ENCODE measurements around the gene TYROBP.
"Not testable (repeated sequence)": the region's sequence is repeated elsewhere in the genome, so short reads cannot be mapped to it uniquely, and the experiment has no call there.

TYROBP gene

DNA sequence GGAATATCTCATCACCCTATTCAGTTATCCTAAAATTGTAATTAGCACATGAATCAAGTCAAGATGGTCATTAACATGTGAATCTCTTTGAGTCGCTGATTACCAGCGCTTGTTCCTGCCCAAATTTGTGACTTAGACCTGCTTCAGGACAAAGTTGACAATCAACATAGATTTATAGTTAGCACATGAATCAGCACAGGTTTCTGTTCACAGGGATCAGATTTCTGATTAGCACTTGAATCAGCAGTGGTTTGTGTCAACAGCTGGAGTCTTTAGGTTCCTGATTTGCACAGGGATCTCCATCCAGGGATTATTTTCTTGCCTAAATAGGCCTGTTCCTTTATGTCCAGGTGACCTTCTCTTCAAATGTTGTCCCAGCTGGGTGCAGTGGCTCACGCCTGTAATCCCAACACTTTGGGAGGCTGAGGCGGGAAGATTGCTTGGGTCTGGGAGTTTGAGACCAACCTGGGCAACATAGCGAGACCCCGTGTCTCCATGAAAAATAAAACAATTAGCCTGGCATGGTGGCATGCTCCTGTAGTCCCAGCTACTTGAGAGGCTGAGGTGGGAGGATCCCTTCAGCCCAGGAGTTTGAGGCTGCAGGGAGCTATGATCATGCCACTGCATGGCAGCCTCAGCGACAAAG lies 24.3 kb upstream of the TYROBP start:
- FAIRE-seq (no peak), DNase-seq (ENCODE audit: extremely low spot score, insufficient read length, low read depth) (no peak)

DNA sequence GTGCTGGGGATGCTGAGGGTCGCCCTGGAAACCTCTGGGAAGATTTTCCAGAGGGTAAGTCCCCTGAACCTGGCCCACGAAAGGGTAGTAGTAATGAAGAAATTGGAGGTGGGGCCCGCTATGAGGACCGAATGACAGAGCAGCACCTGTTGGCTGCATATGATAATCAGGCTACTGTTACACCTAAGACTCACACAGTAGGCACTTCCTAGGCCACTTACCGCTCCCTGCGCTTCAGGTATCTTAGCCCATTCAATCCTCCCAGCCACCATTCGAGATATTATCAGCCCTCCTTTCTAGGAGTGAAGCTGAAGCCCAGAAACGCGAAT lies 23.7 kb upstream of the TYROBP start:
- DNase-seq (ENCODE audit: extremely low spot score, insufficient read length, low read depth): no peak
- no peak for FAIRE-seq

DNA sequence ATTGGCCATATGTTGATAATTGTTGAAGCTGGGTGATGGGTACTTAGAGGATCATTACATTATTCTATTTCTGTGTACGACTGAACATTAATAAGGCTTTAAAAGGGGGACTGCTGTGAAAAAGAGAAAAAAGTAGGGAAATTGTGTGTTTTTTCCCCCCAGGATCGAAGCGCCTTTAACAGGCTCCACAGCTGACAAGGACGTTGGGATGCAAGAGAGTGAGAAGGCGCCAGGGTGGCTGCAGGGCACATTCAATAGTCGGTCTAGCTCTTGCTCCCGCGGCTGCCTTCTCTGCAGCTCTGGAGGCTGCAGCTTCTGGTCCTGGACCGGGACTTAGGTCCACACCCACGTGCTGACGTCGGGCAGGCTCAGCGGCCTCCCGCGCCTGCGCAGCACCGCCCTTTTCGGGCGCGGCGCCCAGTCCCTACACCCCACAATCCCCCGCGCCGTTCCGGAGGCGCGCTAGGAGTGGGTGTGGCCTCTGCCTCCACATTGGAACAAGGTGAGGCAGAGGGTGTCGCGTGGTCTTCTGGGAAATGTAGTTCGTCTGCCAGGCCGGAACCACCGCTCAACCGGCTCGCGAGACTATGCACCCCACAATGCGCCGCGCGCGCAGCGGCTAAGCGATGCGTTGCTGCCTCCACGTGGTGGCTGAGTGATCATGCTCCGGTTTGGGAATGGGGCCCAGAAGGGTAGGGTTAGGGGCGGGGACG lies 23.2 kb upstream of the TYROBP start:
- peak; percentile 100 for FAIRE-seq

DNA sequence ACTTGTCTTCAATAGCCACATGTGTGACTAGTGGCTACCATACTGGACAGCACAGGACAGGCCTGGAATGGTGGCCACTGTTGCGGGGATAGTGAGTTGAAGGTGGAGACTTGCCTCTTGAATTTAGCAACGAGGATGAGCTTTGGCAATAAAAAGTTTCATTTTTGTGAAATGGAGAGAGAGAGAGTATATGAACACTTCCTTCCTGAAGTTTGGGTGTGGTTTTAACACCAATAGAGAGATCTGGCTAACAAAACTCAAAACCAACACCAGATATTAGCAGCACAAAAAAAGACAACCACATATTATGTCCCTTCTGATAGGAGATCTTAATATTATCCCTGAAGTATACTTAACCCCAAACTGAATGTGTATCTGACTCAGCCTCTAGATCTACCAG lies 21.8 kb upstream of the TYROBP start:
- FAIRE-seq (peak; percentile 73), DNase-seq (ENCODE audit: extremely low spot score, insufficient read length, low read depth) (no peak)

More for the DNA sequence above, 23.2 kb upstream of the TYROBP start:
- DNase-seq (ENCODE audit: extremely low spot score, insufficient read length, low read depth): peak; percentile 99

DNA sequence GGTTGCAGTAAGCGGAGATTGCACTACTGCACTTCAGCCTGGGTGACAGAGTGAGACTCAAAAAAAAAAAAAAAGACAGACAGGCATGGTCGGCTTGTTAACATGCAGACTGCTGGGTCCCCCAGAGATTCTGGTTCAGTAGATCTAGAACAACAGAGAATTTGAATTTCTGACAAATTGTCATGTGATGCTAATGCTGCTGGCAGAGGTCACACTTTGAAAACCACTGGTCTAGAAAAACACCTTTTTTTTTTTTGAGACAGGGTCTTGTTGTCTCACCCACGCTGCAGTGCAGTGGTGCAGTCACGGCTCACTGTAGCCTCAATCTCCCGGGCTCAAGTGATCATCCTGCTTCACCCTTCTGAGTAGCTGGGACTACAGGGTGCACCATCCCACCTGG lies 20.4 kb upstream of the TYROBP start:
- FAIRE-seq (peak; percentile 62), DNase-seq (ENCODE audit: extremely low spot score, insufficient read length, low read depth) (no peak)

DNA sequence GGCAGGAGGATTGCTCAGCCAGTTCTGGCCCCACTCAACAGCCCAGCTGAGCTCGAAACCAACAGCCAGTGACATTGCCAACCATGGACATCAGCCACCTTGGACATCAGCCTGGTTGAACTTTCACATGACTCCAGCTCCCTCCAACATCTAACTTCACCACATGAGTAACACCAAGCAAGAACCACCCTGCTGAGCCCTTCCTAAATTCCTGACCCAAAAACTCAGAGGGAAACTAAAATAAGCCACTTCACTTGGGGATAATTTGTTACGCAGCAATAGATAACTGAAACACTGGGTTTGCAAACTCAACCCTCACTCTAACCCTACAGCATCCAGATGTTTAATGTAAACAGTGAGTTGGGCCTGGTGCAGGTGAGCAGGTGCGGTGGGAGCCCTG lies 17.4 kb upstream of the TYROBP start:
- FAIRE-seq (no peak), DNase-seq (ENCODE audit: extremely low spot score, insufficient read length, low read depth) (no peak)

DNA sequence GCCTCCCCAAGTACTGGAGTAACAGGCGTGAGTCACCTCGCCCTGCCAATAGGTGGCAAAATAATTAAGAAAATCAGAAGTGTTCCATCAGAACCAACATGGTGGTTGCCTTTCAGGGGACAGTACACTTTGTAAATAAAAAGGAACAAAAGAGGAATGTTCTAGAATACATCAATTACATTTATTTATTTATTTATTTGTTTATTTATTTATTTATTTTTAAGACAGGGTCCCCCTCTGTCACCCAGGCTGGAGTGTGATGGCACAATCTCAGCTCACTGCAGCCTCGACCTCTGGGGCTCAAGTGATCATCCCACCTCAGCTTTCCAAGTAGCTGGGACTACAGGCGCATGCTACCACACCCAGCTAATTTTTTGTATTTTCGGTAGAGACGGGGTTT lies 12.9 kb upstream of the TYROBP start:
- FAIRE-seq: no peak
- DNase-seq (ENCODE audit: extremely low spot score, insufficient read length, low read depth): no peak

DNA sequence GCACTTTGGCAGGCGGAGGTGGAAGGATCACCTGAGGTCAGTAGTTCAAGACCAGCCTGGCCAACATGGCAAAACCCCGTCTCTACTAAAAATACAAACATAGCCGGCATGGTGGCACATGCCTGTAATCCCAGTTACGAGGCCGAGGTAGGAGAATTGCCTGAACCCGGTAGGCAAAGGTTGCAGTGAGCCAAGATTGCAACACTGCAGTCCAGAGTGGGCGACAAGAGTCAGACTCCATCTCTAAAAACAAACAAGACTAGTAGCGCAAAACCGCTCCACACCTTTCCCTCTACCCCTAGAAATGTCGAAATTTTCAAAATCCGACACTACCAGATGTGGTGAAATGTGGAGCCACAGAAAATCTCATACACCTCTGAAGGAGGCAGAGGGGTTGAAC lies 11.2 kb upstream of the TYROBP start:
- FAIRE-seq (no peak), DNase-seq (ENCODE audit: extremely low spot score, insufficient read length, low read depth) (no peak)

DNA sequence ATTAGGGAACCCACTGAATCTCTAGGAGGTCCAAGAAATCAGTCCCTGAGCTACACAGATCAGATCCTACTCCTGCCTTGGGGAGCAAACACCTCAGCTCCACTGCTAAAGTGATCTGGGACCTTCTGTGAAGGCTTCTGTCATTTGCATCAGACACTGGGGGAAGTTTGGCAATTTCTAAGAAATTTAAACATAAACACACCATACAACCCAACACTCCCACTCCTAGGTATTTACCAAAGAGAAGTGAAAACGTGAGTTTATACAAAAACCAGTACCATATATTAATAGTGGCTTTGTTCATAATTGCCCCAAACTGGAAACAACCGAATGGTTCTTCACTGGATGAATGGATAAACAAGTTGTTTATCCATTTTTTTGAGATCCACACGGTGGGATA lies 7.3 kb upstream of the TYROBP start:
- no peak for DNase-seq (ENCODE audit: extremely low spot score, insufficient read length, low read depth)
- FAIRE-seq: peak; percentile 69

DNA sequence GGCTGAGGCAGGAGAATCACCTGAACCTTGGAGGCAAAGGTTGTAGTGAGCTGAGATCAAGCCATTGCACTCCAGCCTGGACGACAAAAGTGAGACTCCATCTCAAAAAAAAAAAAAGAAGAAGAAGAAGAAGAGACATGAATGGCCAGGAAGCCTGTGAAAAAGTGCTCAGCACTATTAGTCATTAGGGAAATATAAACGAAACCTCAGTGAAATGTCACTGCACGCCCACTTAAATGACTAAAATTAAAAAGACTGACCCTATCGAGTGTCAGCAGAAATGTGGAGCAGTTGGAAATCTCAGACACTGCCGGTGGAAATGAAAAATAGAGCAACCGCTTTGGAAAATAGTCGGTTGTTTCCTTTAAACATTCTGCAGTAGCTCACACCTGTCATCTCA lies 5.5 kb upstream of the TYROBP start:
- FAIRE-seq (peak; percentile 77), DNase-seq (ENCODE audit: extremely low spot score, insufficient read length, low read depth) (no peak)

DNA sequence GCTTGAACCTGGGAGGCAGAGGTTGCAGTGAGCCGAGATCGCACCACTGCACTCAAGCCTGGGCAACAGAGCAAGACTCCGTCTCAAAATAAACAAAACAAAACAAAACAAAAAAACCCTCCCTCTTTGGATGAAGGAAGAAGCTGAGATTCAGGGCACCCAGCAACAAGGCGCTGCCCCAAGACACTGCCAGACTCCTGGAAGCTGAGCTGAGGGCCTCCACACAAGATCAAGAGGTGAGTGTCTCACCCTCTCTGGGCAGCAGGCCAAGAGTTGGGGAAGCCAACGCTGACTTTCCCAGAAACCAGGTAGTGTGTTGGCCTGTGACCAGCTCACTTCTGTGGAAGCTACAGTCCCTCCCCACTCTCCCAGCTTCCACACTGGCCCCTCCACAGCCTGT lies 3.7 kb upstream of the TYROBP start:
- no peak for FAIRE-seq
- no peak for DNase-seq (ENCODE audit: extremely low spot score, insufficient read length, low read depth)

DNA sequence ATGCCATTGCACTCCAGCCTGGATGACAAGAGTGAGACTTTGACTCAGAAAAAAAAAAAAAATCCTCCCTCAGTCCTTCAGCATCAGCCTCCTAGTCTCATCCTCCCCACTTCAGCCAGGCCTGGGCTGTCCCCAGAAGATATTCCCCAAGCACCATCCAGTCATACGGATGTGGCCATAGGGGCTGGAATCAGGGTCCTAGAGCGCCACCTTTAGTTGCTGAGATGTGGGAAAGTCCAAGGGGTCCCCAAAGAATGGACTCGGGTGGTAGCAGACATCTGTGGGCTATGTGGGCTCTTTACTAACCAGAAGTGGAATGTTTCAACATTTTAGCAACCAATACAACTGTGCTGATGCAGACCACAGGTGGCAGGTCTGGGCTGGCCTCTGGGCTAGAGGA lies 3.1 kb upstream of the TYROBP start:
- no peak for DNase-seq (ENCODE audit: extremely low spot score, insufficient read length, low read depth)
- FAIRE-seq: no peak

DNA sequence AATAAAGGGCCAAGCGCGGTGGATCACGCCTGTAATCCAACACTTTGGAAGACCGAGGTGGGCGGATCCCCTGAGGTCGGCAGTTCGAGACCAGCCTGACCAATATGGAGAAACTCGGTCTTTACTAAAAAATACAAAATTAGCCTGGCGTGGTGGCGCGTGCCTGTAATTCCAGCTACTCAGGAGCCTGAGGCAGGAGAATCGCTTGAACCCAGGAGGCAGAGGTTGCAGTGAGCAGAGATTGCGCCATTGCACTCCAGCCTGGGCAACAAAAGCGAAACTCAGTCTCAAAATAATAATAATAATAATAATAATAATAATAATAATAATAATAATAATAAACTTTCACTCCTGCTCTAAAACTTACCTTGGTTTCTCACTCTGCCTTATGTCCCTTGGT lies 2.3 kb upstream of the TYROBP start:
- FAIRE-seq; DNase-seq (ENCODE audit: extremely low spot score, insufficient read length, low read depth): not testable (repeated sequence)

DNA sequence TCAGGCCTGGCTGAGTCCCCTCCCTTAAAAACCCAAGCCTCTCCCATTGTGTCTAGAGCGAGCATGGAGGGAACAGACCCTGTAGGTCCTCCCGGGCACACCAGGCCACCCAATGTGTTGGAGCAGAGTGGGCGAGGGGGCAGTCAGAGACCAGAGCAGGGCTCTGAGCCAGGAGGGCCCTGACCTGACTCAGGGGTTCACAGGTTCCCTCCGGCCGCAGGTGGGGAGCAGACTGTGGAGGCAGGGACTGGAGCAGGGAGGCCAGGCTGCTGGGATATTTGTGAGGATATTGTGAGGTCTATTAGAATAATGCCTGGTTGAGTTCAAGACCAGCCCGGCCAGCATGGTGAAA lies 1.6 kb upstream of the TYROBP start:
- FAIRE-seq (no peak), DNase-seq (ENCODE audit: extremely low spot score, insufficient read length, low read depth) (no peak)

DNA sequence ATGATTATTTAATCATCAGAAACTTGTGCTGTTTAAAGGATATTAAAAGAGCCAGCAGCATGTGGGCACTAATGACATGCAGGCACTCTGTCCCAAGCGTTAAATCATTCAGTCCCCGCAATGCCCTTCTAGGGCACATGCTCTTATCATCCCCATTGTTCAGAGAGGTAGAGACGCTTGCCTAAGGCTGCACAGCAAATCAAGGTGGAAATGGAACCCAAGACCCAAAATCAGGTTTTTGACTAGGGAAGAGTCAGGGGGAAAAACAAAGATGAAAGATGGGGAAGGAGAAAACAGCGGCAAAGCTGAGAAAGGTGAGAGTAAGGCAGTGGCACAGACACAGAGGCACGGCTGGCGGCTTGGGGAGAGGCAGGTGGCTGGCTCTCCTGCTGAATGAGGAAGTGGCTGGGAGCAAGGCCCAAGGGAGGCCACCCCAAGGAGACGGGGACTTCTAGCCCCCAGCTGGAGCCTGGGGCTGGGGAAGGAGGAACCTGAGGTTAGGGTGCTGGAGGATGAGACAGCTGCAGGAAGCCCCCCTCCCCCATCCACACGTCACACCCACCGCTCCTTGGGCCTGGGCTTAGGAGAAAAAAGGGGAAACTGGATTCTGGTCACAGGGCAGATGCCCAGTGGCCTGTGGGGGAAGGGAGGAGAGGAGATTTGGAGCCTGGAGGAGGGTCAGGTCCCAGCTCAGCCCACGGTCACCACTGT lies 1.0 kb upstream of the TYROBP start:
- DNase-seq (ENCODE audit: extremely low spot score, insufficient read length, low read depth): no peak
- FAIRE-seq: peak; percentile 81

DNA sequence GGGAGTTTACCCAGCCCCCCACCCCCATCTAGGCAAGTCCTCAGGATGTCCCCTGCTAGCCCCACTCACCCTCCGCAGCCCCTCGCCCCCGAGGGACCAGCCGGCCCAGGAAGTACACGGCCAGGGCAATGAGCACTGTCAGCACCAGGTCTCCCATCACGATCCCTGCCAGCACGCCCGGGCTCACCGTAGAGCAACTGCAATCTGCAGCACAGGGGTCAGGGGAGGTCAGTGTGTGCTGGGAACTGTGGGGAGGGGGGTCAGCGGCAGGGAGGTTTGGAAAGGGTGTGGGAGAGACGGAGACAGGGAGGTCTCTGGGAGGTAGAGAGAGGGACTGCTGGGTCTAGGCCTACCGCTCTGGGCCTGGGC lies 734 bp downstream of the TYROBP start:
- DNase-seq (ENCODE audit: extremely low spot score, insufficient read length, low read depth) (no peak), FAIRE-seq (no peak)

DNA sequence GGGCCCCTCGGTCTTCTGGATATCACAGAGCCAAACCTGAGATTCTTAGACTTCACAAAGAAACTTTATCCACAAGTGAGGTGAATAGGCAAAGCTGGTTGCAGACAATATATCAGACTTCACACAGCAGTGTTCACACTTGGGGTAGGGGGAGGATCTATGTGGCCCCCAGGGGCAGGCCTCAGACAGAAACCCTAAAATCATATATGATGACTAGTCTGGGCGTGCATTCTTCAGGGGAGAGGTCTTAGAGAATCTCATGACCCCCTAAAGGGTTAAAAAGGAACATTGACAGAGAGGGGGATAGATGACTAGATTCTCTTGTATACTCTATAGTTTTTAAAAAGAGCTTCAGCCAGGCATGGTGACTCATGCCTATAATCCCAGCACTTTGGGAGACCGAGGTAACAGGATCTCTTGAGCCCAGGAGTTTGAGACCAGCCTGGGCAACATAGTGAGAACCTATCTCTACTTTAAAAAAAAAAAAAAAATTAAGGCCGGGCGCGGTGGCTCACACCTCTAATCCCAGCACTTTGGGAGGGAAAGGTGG lies 2.8 kb downstream of the TYROBP start:
- DNase-seq (ENCODE audit: extremely low spot score, insufficient read length, low read depth) (no peak), FAIRE-seq (no peak)

DNA sequence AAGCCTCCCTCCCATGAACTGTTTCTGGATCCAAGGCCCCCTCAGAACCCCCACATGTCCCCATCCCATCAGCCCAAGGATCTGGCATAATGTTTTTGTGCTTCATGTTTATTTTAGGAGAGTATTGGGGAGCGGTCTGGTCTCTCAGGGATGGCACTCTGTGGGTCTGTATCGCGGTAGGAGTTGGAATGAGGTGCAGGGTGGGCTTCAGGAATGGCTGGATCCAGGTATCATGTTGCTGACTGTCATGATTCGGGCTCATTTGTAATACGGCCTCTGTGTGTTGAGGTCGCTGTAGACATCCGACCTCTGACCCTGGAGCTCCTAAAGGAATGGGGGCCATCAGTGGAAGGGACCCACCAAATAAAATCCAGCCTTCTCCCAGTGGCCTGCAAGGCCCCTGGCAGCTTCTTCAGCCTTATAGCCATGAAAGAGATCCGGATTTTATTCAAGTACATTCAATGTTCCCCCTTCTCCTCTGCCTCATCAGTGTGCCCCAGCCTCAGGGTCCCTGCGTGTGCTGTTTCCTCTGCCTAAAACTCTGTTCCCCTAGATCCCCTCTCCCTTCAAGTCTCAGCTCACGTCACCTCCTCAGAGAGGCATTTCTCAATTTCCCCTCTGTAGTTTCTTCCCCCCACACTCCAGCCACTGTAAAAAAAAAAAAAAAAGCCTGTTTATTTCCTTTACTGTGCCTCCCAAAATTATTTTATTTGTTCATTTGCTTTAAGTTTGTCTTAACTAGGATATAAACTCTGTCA lies 3.6 kb downstream of the TYROBP start:
- FAIRE-seq (no peak), DNase-seq (ENCODE audit: extremely low spot score, insufficient read length, low read depth) (no peak)

DNA sequence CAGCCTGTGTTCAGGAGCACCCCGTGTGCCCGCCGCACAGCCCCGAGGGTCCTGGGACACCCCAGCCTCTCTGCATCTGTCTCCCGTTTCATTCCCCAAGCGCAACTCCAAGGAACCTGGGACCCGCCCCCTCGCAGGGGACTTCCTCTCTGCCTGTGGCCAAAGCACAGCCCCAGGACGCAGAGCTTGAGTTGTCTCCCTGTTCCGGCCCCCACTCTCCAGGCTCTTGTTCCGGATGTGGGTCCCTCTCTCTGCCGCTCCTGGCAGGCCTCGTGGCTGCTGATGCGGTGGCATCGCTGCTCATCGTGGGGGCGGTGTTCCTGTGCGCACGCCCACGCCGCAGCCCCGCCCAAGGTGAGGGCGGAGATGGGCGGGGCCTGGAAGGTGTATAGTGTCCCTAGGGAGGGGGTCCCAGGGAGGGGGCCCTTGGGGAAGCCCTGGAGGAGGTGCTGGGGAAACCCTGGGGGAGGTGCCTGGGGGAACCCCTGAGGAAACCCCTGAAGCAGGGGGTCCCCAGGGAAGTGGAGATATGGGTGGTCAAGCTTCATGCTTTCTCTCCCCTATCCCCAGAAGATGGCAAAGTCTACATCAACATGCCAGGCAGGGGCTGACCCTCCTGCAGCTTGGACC lies 4.4 kb downstream of the TYROBP start:
- DNase-seq (ENCODE audit: extremely low spot score, insufficient read length, low read depth) (no peak), FAIRE-seq (peak; percentile 99)

DNA sequence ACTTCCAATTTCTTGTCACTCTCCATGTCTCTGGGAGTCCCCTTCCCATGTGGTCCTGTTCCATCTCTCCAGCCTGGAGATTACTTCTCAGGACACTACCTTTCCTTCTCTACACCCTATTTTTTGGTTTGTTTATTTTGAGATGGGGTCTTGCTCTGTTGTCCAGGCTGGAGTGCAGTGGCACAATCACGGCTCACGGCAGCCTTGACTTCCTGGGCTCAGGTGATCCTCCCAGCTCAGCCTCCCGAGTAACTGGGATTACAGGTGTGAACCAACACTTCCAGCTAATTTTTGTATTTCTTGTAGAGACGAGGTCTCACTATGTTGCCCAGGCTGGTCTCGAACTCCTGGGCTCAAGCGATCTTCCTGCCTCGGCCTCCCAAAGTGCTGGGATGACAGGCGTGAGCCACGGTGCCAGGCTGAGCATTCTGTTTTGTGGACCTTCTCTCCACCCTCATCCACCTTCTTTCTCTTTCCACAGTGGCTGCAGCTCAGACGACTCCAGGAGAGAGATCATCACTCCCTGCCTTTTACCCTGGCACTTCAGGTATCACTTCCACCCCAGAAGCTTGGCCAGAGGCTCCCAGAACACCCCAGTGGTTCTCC lies 5.1 kb downstream of the TYROBP start:
- FAIRE-seq (no peak), DNase-seq (ENCODE audit: extremely low spot score, insufficient read length, low read depth) (no peak)

All from GM18507 (cell line).